ENCODE results near the gene LUC7L. TPM values are rescaled to one million over a fixed set of nuclear protein-coding genes. Genes with fewer than 3 reads are reported as not detected.
A peak's percentile ranks its signal among the peaks of the same experiment; 100 is the strongest.

Gene LUC7L
- total RNA-seq, 4 donors from 2014 or later, result 52.7 to 115 (median 76.8) TPM

DNA sequence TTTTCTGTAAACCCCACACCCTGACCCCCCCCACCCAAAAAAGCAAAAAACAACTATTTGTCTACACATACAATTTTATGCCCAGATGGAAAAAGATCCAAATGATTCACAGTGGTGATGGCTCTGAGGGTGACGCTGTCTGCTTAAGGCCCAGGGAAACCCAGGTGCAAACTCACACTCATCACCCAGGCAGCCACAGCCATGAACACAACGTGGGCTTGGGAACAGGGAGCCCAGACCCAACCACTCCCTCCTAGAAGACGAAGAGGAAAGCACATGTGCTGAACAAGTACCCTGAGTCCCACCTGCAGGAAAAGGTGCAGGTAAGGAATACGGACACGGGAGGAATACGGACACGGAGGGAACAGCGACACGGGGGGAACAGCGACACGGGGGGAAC, 43.6 kb downstream of the LUC7L start:
- TF ChIP-seq, protein P1, sequence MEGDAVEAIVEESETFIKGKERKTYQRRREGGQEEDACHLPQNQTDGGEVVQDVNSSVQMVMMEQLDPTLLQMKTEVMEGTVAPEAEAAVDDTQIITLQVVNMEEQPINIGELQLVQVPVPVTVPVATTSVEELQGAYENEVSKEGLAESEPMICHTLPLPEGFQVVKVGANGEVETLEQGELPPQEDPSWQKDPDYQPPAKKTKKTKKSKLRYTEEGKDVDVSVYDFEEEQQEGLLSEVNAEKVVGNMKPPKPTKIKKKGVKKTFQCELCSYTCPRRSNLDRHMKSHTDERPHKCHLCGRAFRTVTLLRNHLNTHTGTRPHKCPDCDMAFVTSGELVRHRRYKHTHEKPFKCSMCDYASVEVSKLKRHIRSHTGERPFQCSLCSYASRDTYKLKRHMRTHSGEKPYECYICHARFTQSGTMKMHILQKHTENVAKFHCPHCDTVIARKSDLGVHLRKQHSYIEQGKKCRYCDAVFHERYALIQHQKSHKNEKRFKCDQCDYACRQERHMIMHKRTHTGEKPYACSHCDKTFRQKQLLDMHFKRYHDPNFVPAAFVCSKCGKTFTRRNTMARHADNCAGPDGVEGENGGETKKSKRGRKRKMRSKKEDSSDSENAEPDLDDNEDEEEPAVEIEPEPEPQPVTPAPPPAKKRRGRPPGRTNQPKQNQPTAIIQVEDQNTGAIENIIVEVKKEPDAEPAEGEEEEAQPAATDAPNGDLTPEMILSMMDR (IDR thresholded peaks at IDR 0.05), result no peak
- DNase-seq (ENCODE audit: low spot score) (no peak), ATAC-seq (ENCODE audit: low FRiP score) (no peak)

DNA sequence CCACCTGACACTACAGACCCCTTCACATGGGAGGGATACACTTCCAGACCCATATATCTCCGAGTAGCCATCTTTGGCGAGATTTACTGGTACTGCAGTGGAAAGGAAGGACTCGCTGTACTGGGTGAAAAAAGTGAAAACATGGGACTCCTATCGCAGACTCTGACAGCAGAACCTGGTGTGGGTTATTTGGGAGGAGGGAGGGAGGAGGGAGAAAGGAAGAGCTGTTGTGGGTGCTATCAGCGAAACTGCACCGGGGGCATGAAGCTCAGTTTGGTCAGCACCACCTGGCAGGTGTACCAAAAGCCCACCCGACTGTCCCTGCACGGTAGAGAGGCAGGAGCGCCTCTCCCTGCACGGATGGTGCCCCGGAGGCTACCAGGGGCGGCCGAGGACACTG, 44.0 kb downstream of the LUC7L start:
- DNase-seq (ENCODE audit: low spot score) (no peak), ATAC-seq (ENCODE audit: low FRiP score) (no peak)
- TF ChIP-seq, protein P1 (IDR thresholded peaks at IDR 0.05), result no peak

- TF ChIP-seq, protein P1 (IDR thresholded peaks at IDR 0.05), result no peak
- DNase-seq (ENCODE audit: low spot score) (no peak), ATAC-seq (ENCODE audit: low FRiP score) (no peak)
These were observed 46.2 kb downstream of the LUC7L start for GRCh38 chr16:183005-183404.

DNA sequence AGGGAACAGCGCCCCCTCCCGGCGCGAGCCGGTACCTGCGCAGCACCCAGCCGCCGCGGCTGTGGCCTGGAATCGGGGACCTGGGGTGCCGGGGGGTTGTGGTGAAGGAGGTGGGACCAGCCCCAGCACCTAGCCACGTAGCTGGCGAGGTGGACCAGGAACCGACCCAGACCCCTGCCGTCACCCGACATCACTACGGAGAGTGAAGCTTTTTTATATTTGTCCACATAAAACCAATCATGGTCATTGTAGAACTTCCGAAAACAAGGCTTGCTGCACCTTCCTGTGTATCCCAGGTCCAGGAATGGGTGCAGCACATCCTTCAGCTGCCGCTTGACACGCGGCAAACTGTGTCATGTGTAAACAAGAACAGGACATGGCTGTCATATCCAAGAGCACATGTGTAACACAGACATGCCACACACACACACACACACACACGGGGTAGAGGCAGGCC, 47.7 kb downstream of the LUC7L start:
- DNase-seq (ENCODE audit: low spot score) (peak; percentile 64), ATAC-seq (ENCODE audit: low FRiP score) (no peak)

GRCh38 chr16:180681-181564, 48.3 kb downstream of the LUC7L start:
- DNase-seq (ENCODE audit: low spot score) (no peak), ATAC-seq (ENCODE audit: low FRiP score) (peak; percentile 57)
- TF ChIP-seq, protein P1 (IDR thresholded peaks at IDR 0.05), result no peak

More for the DNA sequence above, 47.7 kb downstream of the LUC7L start:
- TF ChIP-seq, protein P1 (IDR thresholded peaks at IDR 0.05), result peak in 2 of 3 donors; percentile 59 to 90

DNA sequence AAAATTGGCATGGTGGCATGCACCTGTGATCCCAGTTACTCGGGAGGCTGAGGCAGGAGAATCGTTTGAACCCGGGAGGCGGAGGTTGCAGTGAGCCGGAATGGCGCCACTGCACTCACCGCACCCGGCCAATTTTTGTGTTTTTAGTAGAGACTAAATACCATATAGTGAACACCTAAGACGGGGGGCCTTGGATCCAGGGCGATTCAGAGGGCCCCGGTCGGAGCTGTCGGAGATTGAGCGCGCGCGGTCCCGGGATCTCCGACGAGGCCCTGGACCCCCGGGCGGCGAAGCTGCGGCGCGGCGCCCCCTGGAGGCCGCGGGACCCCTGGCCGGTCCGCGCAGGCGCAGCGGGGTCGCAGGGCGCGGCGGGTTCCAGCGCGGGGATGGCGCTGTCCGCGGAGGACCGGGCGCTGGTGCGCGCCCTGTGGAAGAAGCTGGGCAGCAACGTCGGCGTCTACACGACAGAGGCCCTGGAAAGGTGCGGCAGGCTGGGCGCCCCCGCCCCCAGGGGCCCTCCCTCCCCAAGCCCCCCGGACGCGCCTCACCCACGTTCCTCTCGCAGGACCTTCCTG, 49.1 kb downstream of the LUC7L start, which contains the start of gene HBQ1:
Gene HBQ1 (plus strand): TSS at position 359 of the 575 bp plus-strand sequence. CDS start 28 bp downstream, at position 387.
- TF ChIP-seq, protein P1 (IDR thresholded peaks at IDR 0.05), result no peak
- ATAC-seq (ENCODE audit: low FRiP score) (no peak), DNase-seq (ENCODE audit: low spot score) (no peak)

Data from omental fat pad (tissue), 4 donors.